Ovary (tissue), 3 donors: ENCODE data around the gene TM4SF18.

ENCODE experiments used
- CTCF ChIP-seq, 3 donors: fragments of 450-650 bp in 2 of 3; fragments of 200-600 bp in 1 of 3; IDR thresholded peaks; one replicate each; pipeline versions ENCODE4 v1.5.1 to v1.8.0; 2016 to 2022; ENCODE audit warnings: antibody characterized with exemption in 3 of 3, mild to moderate bottlenecking in 1 of 3
- EP300 ChIP-seq: sonication (generic); formaldehyde crosslinking; IDR thresholded peaks from one replicate; pipeline ENCODE4 v1.6.1; 2017; ENCODE audit warnings: antibody characterized with exemption
- POLR2A ChIP-seq: fragments of 450-650 bp; IDR thresholded peaks from one replicate; pipeline ENCODE4 v1.6.1; 2017; ENCODE audit warnings: antibody characterized with exemption, mild to moderate bottlenecking, moderate library complexity
- donor health status: DM: no; HTN: no; CAD: no.

DNA sequence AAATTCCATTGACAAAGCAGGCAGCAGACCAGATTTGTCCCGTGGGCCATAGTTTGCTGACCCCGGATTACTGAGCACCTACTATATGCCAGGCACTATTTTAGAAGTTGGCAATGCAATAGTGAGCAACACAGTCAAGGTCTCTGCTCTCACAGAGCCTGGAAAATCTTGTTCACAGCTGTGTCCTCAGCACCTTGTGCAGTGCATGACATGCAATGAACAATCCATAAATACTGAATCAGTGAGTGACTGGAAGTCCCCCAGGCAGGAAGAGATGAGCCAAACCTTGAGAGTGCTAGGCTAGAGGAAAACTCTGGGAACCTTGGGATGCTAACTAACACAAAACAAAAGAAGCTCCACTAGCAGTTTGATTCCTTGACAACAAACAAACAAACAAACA is 29.6 kb upstream of the TM4SF18 start:
- TF ChIP-seq CTCF (IDR thresholded peaks at IDR 0.05) (no peak), POLR2A (no peak), EP300 (no peak)
